ENCODE data around the gene LRGUK. TPM values are rescaled to one million over a fixed set of nuclear protein-coding genes. Genes with fewer than 3 reads are reported as not detected.

The LRGUK gene
- total and polyA plus RNA-seq, 12 donors = 0.15 to 0.47 (median 0.22) TPM; not detected in 5

DNA sequence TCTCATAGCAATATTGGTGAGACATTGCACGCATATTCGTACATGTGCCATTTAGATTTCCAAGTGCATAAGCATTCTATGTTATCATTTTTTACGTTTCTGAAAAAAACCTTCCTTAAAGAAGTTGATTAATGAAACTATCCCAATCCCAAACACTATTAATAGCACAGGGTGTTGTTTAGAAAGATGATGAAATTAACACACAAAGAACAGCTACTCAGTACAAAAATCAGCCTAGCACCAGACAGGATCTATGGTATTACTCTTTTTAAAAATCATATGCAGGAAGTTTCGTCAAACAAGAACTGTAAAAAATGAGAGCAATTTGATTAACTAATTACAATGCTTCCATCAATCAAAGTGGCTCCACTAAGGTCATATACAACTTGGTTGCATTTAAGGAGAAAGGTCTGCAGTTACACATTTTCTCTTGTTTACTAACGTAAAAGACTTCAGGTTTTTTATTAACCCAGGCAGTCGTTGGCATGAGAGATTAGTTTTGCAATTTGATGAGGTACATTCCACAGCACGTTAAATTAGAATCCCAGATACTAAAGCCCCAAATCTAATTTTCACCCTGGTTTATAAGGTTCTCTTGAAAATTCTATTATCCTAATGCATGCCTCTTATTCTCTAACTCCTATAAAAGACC lies 151.5 kb downstream of the LRGUK start:
- peaks cover 0 to 21% (median 8%) of the 10 kb centered on the region in 7 donors for H3K27me3 ChIP-seq

DNA sequence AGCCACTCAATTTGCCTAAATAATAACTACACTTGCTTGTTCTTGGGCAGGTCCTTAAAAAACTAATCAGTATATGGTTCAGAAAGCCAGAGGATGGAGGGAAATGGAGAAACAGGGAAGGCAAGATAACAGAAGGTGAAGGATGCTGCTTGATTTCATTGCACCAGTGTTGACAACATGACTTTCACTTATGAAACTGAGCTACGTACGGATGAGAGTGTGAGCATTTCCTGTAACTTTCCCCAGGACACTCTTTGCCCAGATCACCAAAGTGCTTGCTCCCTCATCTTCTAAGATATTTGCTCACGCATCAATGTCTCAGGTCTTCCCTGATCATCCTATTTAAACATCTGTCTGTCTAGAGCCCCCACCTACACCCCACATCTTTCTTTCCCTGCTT lies 152.2 kb downstream of the LRGUK start:
- TF ChIP-seq, protein P1, sequence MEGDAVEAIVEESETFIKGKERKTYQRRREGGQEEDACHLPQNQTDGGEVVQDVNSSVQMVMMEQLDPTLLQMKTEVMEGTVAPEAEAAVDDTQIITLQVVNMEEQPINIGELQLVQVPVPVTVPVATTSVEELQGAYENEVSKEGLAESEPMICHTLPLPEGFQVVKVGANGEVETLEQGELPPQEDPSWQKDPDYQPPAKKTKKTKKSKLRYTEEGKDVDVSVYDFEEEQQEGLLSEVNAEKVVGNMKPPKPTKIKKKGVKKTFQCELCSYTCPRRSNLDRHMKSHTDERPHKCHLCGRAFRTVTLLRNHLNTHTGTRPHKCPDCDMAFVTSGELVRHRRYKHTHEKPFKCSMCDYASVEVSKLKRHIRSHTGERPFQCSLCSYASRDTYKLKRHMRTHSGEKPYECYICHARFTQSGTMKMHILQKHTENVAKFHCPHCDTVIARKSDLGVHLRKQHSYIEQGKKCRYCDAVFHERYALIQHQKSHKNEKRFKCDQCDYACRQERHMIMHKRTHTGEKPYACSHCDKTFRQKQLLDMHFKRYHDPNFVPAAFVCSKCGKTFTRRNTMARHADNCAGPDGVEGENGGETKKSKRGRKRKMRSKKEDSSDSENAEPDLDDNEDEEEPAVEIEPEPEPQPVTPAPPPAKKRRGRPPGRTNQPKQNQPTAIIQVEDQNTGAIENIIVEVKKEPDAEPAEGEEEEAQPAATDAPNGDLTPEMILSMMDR (IDR thresholded peaks at IDR 0.05) = no peak
- Histone ChIP-seq H3K4me1 (no peaks in the 10 kb centered on the region), H3K36me3 (no peaks in the 10 kb centered on the region), H3K27me3 (peaks cover 0 to 28% (median 8%) of the 10 kb centered on the region in 7 donors), H3K4me3 (no peak overlapping the region), H3K9me3 (no peaks in the 10 kb centered on the region), H3K27ac (no peak overlapping the region)
- DNase-seq = no peak
- intact Hi-C loops (cut with DNase I) = no loop called here
- WGBS, 2 donors = 48 to 59% methylated on average over 3 of the region's 3 CpGs
- ATAC-seq = no peak

More for the DNA sequence above, 151.5 kb downstream of the LRGUK start:
- H3K9me3 ChIP-seq = no peaks in the 10 kb centered on the region
- no peak overlapping the region for H3K27ac ChIP-seq
- DNase-seq (no peak), ATAC-seq (no peak)
- H3K36me3 ChIP-seq = no peaks in the 10 kb centered on the region
- no peak overlapping the region for H3K4me3 ChIP-seq
- intact Hi-C loops (cut with DNase I) = no loop called here
- TF ChIP-seq, protein P1 (IDR thresholded peaks at IDR 0.05) = no peak
- 78 to 85% methylated on average over 7 of the region's 7 CpGs for WGBS, 2 donors
- H3K4me1 ChIP-seq = no peaks in the 10 kb centered on the region

DNA sequence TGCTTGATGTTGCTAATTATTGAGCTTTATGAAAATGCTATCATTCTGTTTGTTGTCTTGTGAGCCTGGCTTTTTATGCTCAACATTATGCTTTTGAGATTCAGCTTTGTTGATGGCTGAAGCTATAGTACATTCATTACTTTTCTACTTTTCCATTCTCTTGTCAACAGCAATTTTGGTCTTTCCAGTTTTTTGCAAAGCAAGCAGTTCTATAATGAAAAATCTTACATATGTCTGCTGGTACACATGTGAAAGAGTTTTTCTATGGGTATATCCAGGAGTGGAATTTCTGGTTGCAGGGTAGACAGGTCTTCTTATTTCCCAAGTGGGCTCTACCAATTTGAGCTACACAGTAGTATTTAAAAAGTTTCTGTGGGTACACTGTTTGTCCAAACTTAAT lies 152.8 kb downstream of the LRGUK start:
- Histone ChIP-seq H3K27me3 (peaks cover 0 to 28% (median 8%) of the 10 kb centered on the region in 7 donors), H3K4me3 (no peak overlapping the region), H3K27ac (no peak overlapping the region), H3K4me1 (no peaks in the 10 kb centered on the region), H3K36me3 (no peaks in the 10 kb centered on the region), H3K9me3 (no peaks in the 10 kb centered on the region)
- TF ChIP-seq, protein P1 (IDR thresholded peaks at IDR 0.05) = no peak
- no peak for ATAC-seq
- intact Hi-C loops (cut with DNase I) = no loop called here
- DNase-seq = no peak

DNA sequence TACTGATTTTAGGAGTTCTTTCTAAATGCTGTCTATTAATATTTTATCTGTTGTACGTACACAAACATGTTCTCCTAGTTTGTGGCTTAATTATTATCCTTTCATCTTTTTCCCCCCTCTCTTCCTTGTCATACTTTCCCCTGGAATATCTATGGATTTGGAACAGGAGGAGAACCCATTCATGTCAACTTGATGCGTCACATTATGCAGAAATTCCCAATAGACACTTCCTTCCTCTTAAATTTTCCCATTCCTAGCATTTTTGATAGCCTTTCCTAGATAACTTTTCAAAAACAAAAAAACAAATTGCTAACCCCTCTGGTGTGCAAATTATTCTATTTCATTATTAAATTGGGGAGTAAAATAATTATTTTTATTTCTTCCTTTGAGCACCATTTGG lies 153.4 kb downstream of the LRGUK start:
- H3K4me3 ChIP-seq = no peak overlapping the region
- H3K36me3 ChIP-seq = no peaks in the 10 kb centered on the region
- H3K27ac ChIP-seq = no peak overlapping the region
- TF ChIP-seq, protein P1 (IDR thresholded peaks at IDR 0.05) = no peak
- ATAC-seq (no peak), DNase-seq (no peak)
- intact Hi-C loops (cut with DNase I) = no loop called here
- H3K4me1 ChIP-seq = no peaks in the 10 kb centered on the region
- WGBS, 2 donors = 57 to 60% methylated on average over 2 of the region's 2 CpGs
- peaks cover 0 to 28% (median 8%) of the 10 kb centered on the region in 7 donors for H3K27me3 ChIP-seq
- no peaks in the 10 kb centered on the region for H3K9me3 ChIP-seq
